Tibial nerve (tissue), 3 donors: ENCODE results near the gene DCP1B.

Experiments
- CTCF ChIP-seq, 5 experiments: fragments of 200-600 bp in 3 of 5; fragments of 450-650 bp in 2 of 5; sonication (generic) in 3 of 5; IDR thresholded peaks; one replicate each; pipeline ENCODE4 v1.5.1; 2016 to 2019; ENCODE audit warnings: antibody characterized with exemption in 5 of 5, mild to moderate bottlenecking in 3 of 5, moderate library complexity in 2 of 5
- POLR2A ChIP-seq, 2 donors: fragments of 450-650 bp; IDR thresholded peaks; one replicate each; pipeline ENCODE4 v1.6.1; 2017; ENCODE audit warnings: antibody characterized with exemption in 2 of 2, mild to moderate bottlenecking in 2 of 2, moderate library complexity in 2 of 2

- TF ChIP-seq CTCF (IDR thresholded peaks at IDR 0.05) (no peak), POLR2A (IDR thresholded peaks at IDR 0.05) (no peak)
Measured at GRCh38 chr12:2020511-2020910, 16.3 kb upstream of the DCP1B start.
